Measurements from ENCODE around the gene IGF1R. TPM values are rescaled to one million over a fixed set of nuclear protein-coding genes. Genes with fewer than 3 reads are reported as not detected.

Gene IGF1R
- total RNA-seq, 1 experiment from 2014 or later = 16.3 TPM

DNA sequence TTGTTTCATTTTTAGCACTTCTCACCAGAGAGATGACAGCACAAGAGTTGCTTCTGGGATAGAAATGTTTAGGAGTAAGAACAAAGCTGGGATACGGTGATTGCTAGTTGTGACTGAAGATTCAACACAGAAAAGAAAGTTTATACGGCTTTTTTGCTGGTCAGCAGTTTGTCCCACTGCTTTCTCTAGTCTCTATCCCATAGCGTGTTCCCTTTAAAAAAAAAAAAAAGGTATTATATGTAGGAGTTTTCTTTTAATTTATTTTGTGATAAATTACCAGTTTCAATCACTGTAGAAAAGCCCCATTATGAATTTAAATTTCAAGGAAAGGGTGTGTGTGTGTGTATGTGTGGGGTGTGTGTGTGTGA, 311.3 kb downstream of the IGF1R start:
- Histone ChIP-seq H3K4me3 (replicated peaks in 1 of 2; ENCODE audit: low read depth in 1 of 2, low read length in 2 of 2) (no peak overlapping the region), H4K20me1 (ENCODE audit: insufficient read depth) (no peaks in the 10 kb centered on the region), H2AFZ (ENCODE audit: low read depth, low read length, poor library complexity, severe bottlenecking) (no peak overlapping the region), H3K4me1 (ENCODE audit: control insufficient read depth in 1 of 2, insufficient read depth in 2 of 2, low read length in 2 of 2) (no peaks in the 10 kb centered on the region), H3K27ac (ENCODE audit: low read depth, low read length) (no peak overlapping the region), H3K79me2 (ENCODE audit: insufficient read depth, low read length) (no peaks in the 10 kb centered on the region), H3K4me2 (ENCODE audit: low read length) (no peak overlapping the region), H3K36me3 (ENCODE audit: control insufficient read depth in 1 of 2, insufficient read depth in 2 of 2, low read length in 2 of 2) (no peaks in the 10 kb centered on the region), H3K9me2 (ENCODE audit: insufficient read depth) (no peaks in the 10 kb centered on the region), H3K27me3 (ENCODE audit: insufficient read depth, low read length) (no peaks in the 10 kb centered on the region), H3K9ac (ENCODE audit: low read length) (no peak overlapping the region), H3K9me3 (ENCODE audit: control insufficient read depth in 1 of 2, insufficient read depth in 1 of 2, low read depth in 1 of 2, low read length in 2 of 2) (no peaks in the 10 kb centered on the region)
- DNase-seq (ENCODE audit: low read depth, low spot score) (no peak), ATAC-seq (no peak)
- TF ChIP-seq SP1 (IDR thresholded peaks at IDR 0.05; ENCODE audit: low read depth) = no peak
- no peak for TF ChIP-seq POLR2A (IDR thresholded peaks at IDR 0.05; ENCODE audit: borderline replicate concordance, extremely low read depth, insufficient read depth, insufficient read length)
- TF ChIP-seq, protein P1, sequence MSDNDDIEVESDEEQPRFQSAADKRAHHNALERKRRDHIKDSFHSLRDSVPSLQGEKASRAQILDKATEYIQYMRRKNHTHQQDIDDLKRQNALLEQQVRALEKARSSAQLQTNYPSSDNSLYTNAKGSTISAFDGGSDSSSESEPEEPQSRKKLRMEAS (IDR thresholded peaks at IDR 0.05) = no peak
- no peak for TF ChIP-seq ZFX (IDR thresholded peaks at IDR 0.05)
- no peak for TF ChIP-seq RAD21 (IDR thresholded peaks at IDR 0.05; ENCODE audit: low read depth)
- intact Hi-C loops (cut with micrococcal nuclease) = no loop called here
- RAD21 ChIA-PET (ENCODE audit: low non-redundant PET in 1 of 2, low total read pairs in 2 of 2, uncharacterized antibody in 2 of 2, unreplicated experiment in 2 of 2) = no interaction called here
- CTCF ChIA-PET = no interaction called here
- no TSS peak for BruUV-seq (replicated peaks)
- POLR2A ChIA-PET = no interaction called here

DNA sequence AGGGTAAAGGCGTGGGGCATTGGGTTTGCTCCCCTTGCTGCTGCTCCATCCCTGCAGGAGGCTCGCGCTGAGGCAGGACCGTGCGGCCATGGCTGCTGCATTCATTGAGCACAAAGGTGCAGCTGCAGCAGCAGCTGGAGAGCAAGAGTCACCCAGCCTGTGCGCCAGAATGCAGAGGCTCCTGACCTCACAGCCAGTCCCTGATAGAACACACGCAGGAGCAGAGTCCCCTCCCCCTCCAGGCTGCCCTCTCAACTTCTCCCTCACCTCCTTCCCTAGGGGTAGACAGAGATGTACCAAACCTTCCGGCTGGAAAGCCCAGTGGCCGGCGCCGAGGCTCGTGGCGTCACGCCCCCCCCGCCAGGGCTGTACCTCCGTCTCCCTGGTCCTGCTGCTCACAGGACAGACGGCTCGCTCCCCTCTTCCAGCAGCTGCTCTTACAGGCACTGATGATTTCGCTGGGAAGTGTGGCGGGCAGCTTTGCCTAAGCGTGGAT, 312.3 kb downstream of the IGF1R start:
- TF ChIP-seq ELF1 (IDR thresholded peaks at IDR 0.05; ENCODE audit: borderline replicate concordance, low read depth) (no peak), SP1 (IDR thresholded peaks at IDR 0.05; ENCODE audit: low read depth) (no peak)
- BruUV-seq (replicated peaks) = no TSS peak

More for the DNA sequence above, 312.3 kb downstream of the IGF1R start:
- Histone ChIP-seq H3K79me2 (ENCODE audit: insufficient read depth, low read length) (no peaks in the 10 kb centered on the region), H2AFZ (ENCODE audit: low read depth, low read length, poor library complexity, severe bottlenecking) (no peak overlapping the region), H3K9me3 (ENCODE audit: control insufficient read depth in 1 of 2, insufficient read depth in 1 of 2, low read depth in 1 of 2, low read length in 2 of 2) (no peaks in the 10 kb centered on the region), H4K20me1 (ENCODE audit: insufficient read depth) (no peaks in the 10 kb centered on the region), H3K9me2 (ENCODE audit: insufficient read depth) (no peaks in the 10 kb centered on the region), H3K36me3 (ENCODE audit: control insufficient read depth in 1 of 2, insufficient read depth in 2 of 2, low read length in 2 of 2) (no peaks in the 10 kb centered on the region), H3K4me2 (ENCODE audit: low read length) (no peak overlapping the region), H3K27ac (ENCODE audit: low read depth, low read length) (no peak overlapping the region), H3K9ac (ENCODE audit: low read length) (no peak overlapping the region), H3K4me3 (replicated peaks in 1 of 2; ENCODE audit: low read depth in 1 of 2, low read length in 2 of 2) (no peak overlapping the region), H3K27me3 (ENCODE audit: insufficient read depth, low read length) (no peaks in the 10 kb centered on the region), H3K4me1 (ENCODE audit: control insufficient read depth in 1 of 2, insufficient read depth in 2 of 2, low read length in 2 of 2) (no peaks in the 10 kb centered on the region)
- DNase-seq (ENCODE audit: low read depth, low spot score) (no peak), ATAC-seq (no peak)
- intact Hi-C loops (cut with micrococcal nuclease) = no loop called here
- ChIA-PET POLR2A (no interaction called here), CTCF (no interaction called here), RAD21 (ENCODE audit: low non-redundant PET in 1 of 2, low total read pairs in 2 of 2, uncharacterized antibody in 2 of 2, unreplicated experiment in 2 of 2) (no interaction called here)
